GM10266 (cell line): ENCODE data around the gene CMTM6.

Source experiments
- DNase-seq: peaks from one replicate; pipeline ENCODE4 v3.0.0; 2012; ENCODE audit errors: extremely low spot score
- CTCF ChIP-seq: IDR thresholded peaks from 2 replicates; pipeline ENCODE4 v1.5.1; 2012; ENCODE audit warnings: mild to moderate bottlenecking, low read depth; ENCODE audit not compliant: control insufficient read depth, insufficient read depth; ENCODE audit errors: missing control alignments

Gene CMTM6

DNA sequence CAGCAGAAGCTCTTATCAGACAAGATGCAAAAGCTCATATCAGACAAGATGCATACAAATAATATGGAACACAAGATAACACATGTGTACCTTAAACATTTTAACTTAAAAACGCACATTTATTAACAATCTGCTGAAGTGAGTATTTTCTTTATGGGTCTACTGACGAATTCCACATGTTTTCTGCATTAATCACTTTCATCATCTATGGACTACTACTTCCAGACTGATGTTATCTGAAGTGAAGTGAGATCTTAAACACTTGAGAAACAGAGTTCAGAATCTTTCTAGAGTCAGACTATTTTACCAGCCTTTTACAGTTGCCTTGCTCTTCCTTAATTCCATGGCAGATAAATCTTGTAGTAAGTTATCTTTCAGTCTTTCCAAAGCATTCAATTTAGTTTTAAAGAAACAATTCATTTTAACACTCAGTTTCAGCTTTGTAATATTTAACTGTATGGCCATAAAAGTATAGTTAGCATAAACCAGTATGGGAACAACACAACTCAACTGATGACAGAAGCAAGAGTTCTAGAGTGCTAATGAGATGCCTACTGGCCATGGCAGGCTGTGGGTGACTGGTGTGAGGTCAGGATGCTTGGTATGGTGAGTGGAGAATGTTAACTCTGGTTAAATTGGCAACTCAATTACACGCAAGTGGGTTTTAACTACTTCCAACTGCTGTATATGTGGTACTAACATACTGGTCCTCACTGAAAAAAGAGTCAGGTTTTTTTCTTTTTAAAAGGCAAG lies 9.8 kb downstream of the CMTM6 start:
- TF ChIP-seq CTCF = no peak
- DNase-seq = no peak

DNA sequence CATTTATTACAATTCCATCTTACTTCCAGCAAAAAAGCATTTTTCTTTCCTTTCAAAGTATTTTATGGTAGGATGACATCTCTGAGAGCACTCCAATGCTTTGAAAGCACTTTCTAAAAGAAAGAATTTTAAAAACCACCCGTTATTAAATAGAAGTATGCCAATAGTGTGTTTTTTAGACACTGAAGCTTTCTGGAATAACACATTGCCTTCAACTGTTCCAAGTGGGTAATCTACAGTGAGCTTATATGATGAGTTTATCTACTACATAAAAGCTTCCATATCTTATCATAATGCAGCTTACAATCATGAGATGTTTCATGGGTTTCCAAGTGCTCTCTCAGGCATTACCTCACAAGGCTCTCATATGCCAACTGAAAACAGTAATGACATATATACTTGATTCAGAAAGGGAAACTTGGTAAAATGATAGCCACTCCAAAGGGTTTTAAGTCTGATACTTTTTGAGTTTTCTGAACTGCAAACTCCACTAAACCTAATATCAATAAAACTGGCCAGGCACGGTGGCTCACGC lies 14.1 kb downstream of the CMTM6 start:
- TF ChIP-seq CTCF = no peak

GRCh38 chr3:32487781-32488473 lies 14.7 kb downstream of the CMTM6 start:
- TF ChIP-seq CTCF = no peak
- no peak for DNase-seq

More for the DNA sequence above, 14.1 kb downstream of the CMTM6 start:
- DNase-seq = no peak

- TF ChIP-seq CTCF = no peak
- DNase-seq = no peak
Measured at GRCh38 chr3:32484436-32484835, 18.2 kb downstream of the CMTM6 start.

GRCh38 chr3:32483772-32484171 lies 18.9 kb downstream of the CMTM6 start:
- no peak for DNase-seq
- no peak for TF ChIP-seq CTCF

- no peak for DNase-seq
- no peak for TF ChIP-seq CTCF
Measured at GRCh38 chr3:32482693-32483092, 20.0 kb downstream of the CMTM6 start.

- no peak for TF ChIP-seq CTCF
- DNase-seq = no peak
Measured at GRCh38 chr3:32481791-32482631, 20.6 kb downstream of the CMTM6 start.
